Measurements from ENCODE around the gene FGF6. TPM values are rescaled to one million over a fixed set of nuclear protein-coding genes. Genes with fewer than 3 reads are reported as not detected.

Gene FGF6
- total RNA-seq, 1 experiment from 2014 or later = not detected

DNA sequence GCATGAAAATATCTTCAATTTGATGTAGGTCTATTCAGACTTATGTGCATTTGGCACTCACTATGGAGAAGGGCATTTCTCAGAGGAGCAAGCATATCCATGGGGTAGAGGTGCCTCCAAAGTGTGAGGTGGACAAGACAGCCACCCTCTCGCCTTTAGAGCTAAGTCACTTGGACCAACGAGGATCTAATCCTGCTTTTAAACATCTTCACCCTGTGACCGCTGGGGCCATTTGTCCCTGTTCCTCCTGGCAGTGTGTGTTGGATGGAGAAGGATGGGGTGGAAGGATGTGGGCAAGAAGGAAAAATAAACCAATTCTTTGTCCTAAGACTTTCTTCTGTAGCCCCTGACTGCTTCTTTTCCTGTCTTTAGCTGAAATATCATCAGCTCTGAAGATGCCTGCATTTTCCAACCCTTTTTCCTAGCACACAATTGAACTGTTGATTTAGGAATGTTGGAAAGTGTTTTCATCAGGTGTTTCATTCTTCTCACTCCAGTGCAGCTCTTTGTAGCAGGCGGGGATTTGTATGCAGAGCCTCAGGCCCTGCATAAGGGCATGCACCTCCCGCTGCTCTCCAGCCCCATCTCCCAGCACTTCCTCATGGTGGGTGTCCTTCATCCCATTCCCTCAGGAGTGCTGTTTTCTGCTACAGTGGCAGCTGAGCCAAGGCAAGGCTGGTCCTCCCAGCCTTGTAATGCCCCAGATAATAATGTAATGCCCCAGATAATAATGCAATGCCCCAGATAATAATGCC is 5.3 kb downstream of the FGF6 start:
- CTCF ChIA-PET = no interaction called here
- no TSS peak for BruUV-seq (replicated peaks)
- intact Hi-C loops (cut with micrococcal nuclease; ENCODE audit: unreplicated experiment) = no loop called here
- no peaks in the 10 kb centered on the region for H3K9me3 Mint-ChIP-seq (ENCODE audit: low read depth, unreplicated experiment)
- H3K27me3 Mint-ChIP-seq (ENCODE audit: unreplicated experiment) = peaks cover 72% of the 10 kb centered on the region
- no peak overlapping the region for H3K4me3 Mint-ChIP-seq (ENCODE audit: low read depth, unreplicated experiment)
- TF ChIP-seq, protein P1, sequence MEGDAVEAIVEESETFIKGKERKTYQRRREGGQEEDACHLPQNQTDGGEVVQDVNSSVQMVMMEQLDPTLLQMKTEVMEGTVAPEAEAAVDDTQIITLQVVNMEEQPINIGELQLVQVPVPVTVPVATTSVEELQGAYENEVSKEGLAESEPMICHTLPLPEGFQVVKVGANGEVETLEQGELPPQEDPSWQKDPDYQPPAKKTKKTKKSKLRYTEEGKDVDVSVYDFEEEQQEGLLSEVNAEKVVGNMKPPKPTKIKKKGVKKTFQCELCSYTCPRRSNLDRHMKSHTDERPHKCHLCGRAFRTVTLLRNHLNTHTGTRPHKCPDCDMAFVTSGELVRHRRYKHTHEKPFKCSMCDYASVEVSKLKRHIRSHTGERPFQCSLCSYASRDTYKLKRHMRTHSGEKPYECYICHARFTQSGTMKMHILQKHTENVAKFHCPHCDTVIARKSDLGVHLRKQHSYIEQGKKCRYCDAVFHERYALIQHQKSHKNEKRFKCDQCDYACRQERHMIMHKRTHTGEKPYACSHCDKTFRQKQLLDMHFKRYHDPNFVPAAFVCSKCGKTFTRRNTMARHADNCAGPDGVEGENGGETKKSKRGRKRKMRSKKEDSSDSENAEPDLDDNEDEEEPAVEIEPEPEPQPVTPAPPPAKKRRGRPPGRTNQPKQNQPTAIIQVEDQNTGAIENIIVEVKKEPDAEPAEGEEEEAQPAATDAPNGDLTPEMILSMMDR (IDR thresholded peaks at IDR 0.05; ENCODE audit: unreplicated experiment) = no peak
- H3K4me1 Mint-ChIP-seq (ENCODE audit: low read depth, unreplicated experiment) = no peaks in the 10 kb centered on the region
- no peak overlapping the region for H3K27ac Mint-ChIP-seq (ENCODE audit: unreplicated experiment)
- no peak for DNase-seq
- H3K36me3 Mint-ChIP-seq (ENCODE audit: insufficient read depth, unreplicated experiment) = no peaks in the 10 kb centered on the region

DNA sequence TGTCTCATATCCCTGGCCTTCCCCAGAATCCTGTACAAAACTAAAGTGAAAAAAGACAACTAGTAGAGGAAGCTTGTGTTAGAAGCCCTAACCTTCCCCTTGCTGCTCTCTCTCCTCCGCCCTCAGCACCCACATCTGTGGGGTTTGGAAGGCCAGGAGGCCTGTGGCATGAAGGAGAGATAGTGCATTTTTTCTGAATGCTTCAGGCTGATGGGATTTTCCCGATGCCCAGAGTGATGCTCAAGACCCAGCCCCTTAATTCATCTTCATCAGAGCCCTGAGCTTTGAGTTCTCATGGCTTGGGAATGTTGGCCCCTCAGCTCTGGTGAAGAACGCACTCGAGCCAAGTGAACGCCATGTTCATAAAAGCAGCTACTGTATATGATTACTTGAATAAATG is 5.9 kb downstream of the FGF6 start:
- CTCF ChIA-PET = no interaction called here
- TF ChIP-seq, protein P1 (IDR thresholded peaks at IDR 0.05; ENCODE audit: unreplicated experiment) = no peak
- Mint-ChIP-seq H3K36me3 (ENCODE audit: insufficient read depth, unreplicated experiment) (no peaks in the 10 kb centered on the region), H3K9me3 (ENCODE audit: low read depth, unreplicated experiment) (no peaks in the 10 kb centered on the region), H3K27ac (ENCODE audit: unreplicated experiment) (no peak overlapping the region), H3K4me1 (ENCODE audit: low read depth, unreplicated experiment) (no peaks in the 10 kb centered on the region), H3K27me3 (ENCODE audit: unreplicated experiment) (peaks cover 67% of the 10 kb centered on the region), H3K4me3 (ENCODE audit: low read depth, unreplicated experiment) (no peak overlapping the region)
- no TSS peak for BruUV-seq (replicated peaks)
- no peak for DNase-seq
- intact Hi-C loops (cut with micrococcal nuclease; ENCODE audit: unreplicated experiment) = no loop called here

DNA sequence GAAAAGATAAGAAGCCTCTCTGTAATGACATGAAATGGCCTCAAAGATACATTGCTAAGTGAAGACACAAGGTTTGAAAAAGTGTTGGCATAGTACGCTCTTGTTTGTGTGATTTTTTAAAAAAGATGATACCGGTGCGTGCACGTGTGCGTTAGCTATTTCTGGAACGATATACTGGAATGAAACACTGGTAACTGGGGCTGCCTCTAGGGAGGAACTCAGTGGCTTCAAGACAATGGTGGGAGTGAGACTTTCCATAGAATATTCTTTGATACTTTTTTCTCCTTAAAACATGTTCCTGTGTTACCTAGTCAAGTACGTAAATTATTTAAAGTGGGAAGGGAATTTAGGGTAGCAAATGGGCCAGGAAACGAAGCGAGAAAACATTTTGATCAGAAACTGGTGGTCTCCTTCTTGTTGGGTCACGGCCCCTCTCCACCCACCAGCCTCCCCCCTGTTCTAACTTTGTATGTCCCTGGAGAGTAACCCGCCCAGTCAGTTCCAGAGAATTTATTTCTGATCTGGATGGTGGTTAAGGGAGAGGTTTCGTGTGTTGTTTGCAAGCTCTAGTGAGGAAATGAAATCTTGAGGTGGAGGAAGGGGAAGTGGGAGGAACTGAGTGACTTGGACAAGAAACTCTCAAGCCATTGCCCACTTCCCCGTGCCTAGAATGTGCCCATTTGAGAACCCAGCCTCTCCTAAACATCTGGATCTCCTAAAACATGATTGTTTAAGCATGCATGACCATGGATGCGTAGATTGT is 6.6 kb downstream of the FGF6 start:
- no peaks in the 10 kb centered on the region for H3K36me3 Mint-ChIP-seq (ENCODE audit: insufficient read depth, unreplicated experiment)
- H3K9me3 Mint-ChIP-seq (ENCODE audit: low read depth, unreplicated experiment) = no peaks in the 10 kb centered on the region
- H3K27me3 Mint-ChIP-seq (ENCODE audit: unreplicated experiment) = peaks cover 67% of the 10 kb centered on the region
- intact Hi-C loops (cut with micrococcal nuclease; ENCODE audit: unreplicated experiment) = no loop called here
- H3K4me3 Mint-ChIP-seq (ENCODE audit: low read depth, unreplicated experiment) = no peak overlapping the region
- TF ChIP-seq, protein P1 (IDR thresholded peaks at IDR 0.05; ENCODE audit: unreplicated experiment) = no peak
- BruUV-seq (replicated peaks) = no TSS peak
- CTCF ChIA-PET = no interaction called here
- no peak overlapping the region for H3K27ac Mint-ChIP-seq (ENCODE audit: unreplicated experiment)
- no peaks in the 10 kb centered on the region for H3K4me1 Mint-ChIP-seq (ENCODE audit: low read depth, unreplicated experiment)
- DNase-seq = no peak

DNA sequence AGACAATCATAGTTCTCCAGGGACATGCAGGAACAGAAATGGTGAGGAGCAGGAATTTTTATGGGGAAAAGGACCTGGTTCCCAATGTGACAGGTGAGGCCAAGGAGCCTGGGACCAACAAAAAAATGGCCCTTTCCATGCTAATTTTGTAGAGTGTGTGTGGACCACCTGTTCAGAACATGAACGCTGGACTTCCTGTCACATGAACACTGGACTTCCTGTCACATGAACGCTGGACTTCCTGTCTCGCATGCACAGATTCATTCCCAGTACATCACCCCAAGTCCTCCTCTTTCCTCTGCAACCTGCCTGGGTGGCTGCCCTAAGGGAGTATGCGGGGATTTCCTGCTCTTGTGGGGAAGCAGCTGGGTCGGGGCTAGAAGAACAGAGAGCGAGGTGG is 10.1 kb downstream of the FGF6 start:
- no peaks in the 10 kb centered on the region for H3K4me1 Mint-ChIP-seq (ENCODE audit: low read depth, unreplicated experiment)
- peaks cover 60% of the 10 kb centered on the region for H3K27me3 Mint-ChIP-seq (ENCODE audit: unreplicated experiment)
- intact Hi-C loops (cut with micrococcal nuclease; ENCODE audit: unreplicated experiment) = no loop called here
- no peak overlapping the region for H3K27ac Mint-ChIP-seq (ENCODE audit: unreplicated experiment)
- no TSS peak for BruUV-seq (replicated peaks)
- H3K36me3 Mint-ChIP-seq (ENCODE audit: insufficient read depth, unreplicated experiment) = no peaks in the 10 kb centered on the region
- CTCF ChIA-PET = no interaction called here
- TF ChIP-seq, protein P1 (IDR thresholded peaks at IDR 0.05; ENCODE audit: unreplicated experiment) = no peak
- no peak overlapping the region for H3K4me3 Mint-ChIP-seq (ENCODE audit: low read depth, unreplicated experiment)
- no peak for DNase-seq
- H3K9me3 Mint-ChIP-seq (ENCODE audit: low read depth, unreplicated experiment) = no peaks in the 10 kb centered on the region
